ENCODE results near the gene S100A9.
"Not testable (repeated sequence)": the region's sequence is repeated elsewhere in the genome, so short reads cannot be mapped to it uniquely, and the experiment has no call there.

S100A9 gene

GRCh38 chr1:153346077-153346723 is 11.5 kb upstream of the S100A9 start:
- no peak for TF ChIP-seq CTCF (IDR thresholded peaks at IDR 0.05)
- no peaks in the 10 kb centered on the region for H3K27me3 ChIP-seq

GRCh38 chr1:153347049-153347448 is 10.6 kb upstream of the S100A9 start:
- not testable (repeated sequence) for H3K9me3 ChIP-seq; H3K36me3 ChIP-seq; H3K27ac ChIP-seq; H3K4me3 ChIP-seq (ENCODE audit: low read depth in 1 of 2, low read length in 1 of 2); H3K27me3 ChIP-seq
- H3K4me1 ChIP-seq (ENCODE audit: control insufficient read depth in 1 of 2, insufficient read depth in 1 of 2, low read depth in 1 of 2, low read length in 1 of 2): peaks cover 61 to 66% of the 10 kb centered on the region in 2 experiments

More at GRCh38 chr1:153346077-153346723, 11.5 kb upstream of the S100A9 start:
- Histone ChIP-seq H3K9me3 (no peaks in the 10 kb centered on the region), H3K4me3 (ENCODE audit: low read depth in 1 of 2, low read length in 1 of 2) (no peak overlapping the region), H3K27ac (peak overlapping the region; percentile 83), H3K4me1 (ENCODE audit: control insufficient read depth in 1 of 2, insufficient read depth in 1 of 2, low read depth in 1 of 2, low read length in 1 of 2) (peaks cover 61 to 66% of the 10 kb centered on the region in 2 experiments), H3K36me3 (no peaks in the 10 kb centered on the region)

- peaks cover 66 to 72% of the 10 kb centered on the region in 2 experiments for H3K4me1 ChIP-seq (ENCODE audit: control insufficient read depth in 1 of 2, insufficient read depth in 1 of 2, low read depth in 1 of 2, low read length in 1 of 2)
- H3K36me3 ChIP-seq: no peaks in the 10 kb centered on the region
- no peak overlapping the region for H3K4me3 ChIP-seq (ENCODE audit: low read depth in 1 of 2, low read length in 1 of 2)
- H3K27me3 ChIP-seq: no peaks in the 10 kb centered on the region
- TF ChIP-seq CTCF (IDR thresholded peaks at IDR 0.05): no peak
- no peaks in the 10 kb centered on the region for H3K9me3 ChIP-seq
- no peak overlapping the region for H3K27ac ChIP-seq
Measured at GRCh38 chr1:153347856-153348255, 9.8 kb upstream of the S100A9 start.

GRCh38 chr1:153348511-153349362 is 8.9 kb upstream of the S100A9 start, which contains the start of gene PGLYRP4:
Gene PGLYRP4 (minus strand): TSS chr1:153348841. CDS start chr1:153347932, 909 bp downstream.
- no peak for TF ChIP-seq CTCF (IDR thresholded peaks at IDR 0.05)
- Histone ChIP-seq H3K4me3 (ENCODE audit: low read depth in 1 of 2, low read length in 1 of 2) (no peak within 1 kb of the TSS), H3K9me3 (no peaks in the 10 kb centered on the region), H3K27me3 (no peaks in the 10 kb centered on the region), H3K4me1 (ENCODE audit: control insufficient read depth in 1 of 2, insufficient read depth in 1 of 2, low read depth in 1 of 2, low read length in 1 of 2) (peaks cover 66 to 72% of the 10 kb centered on the region in 2 experiments), H3K27ac (peak within 1 kb of the TSS; percentile 10), H3K36me3 (no peaks in the 10 kb centered on the region)

- no peaks in the 10 kb centered on the region for H3K36me3 ChIP-seq
- no peak overlapping the region for H3K4me3 ChIP-seq (ENCODE audit: low read depth in 1 of 2, low read length in 1 of 2)
- no peaks in the 10 kb centered on the region for H3K9me3 ChIP-seq
- H3K4me1 ChIP-seq (ENCODE audit: control insufficient read depth in 1 of 2, insufficient read depth in 1 of 2, low read depth in 1 of 2, low read length in 1 of 2): peaks cover 66 to 72% of the 10 kb centered on the region in 2 experiments
- no peaks in the 10 kb centered on the region for H3K27me3 ChIP-seq
- TF ChIP-seq CTCF (IDR thresholded peaks at IDR 0.05): no peak
- peak overlapping the region; percentile 10 for H3K27ac ChIP-seq
Measured at GRCh38 chr1:153349363-153350320, 8.0 kb upstream of the S100A9 start.
